Measurements from ENCODE around the gene NSUN3. TPM values are rescaled to one million over a fixed set of nuclear protein-coding genes. Genes with fewer than 3 reads are reported as not detected.

NSUN3 gene
- total and polyA plus RNA-seq, 2 donors (not counting 3 experiments of a cell fraction or from before 2014, with no cell fraction given): 3.4 to 10.7 TPM

GRCh38 chr3:94092086-94092485, 29.2 kb downstream of the NSUN3 start:
- intact Hi-C loops (cut with micrococcal nuclease): no loop called here
- dilution Hi-C loops (cut with MboI; ENCODE audit: extremely low pct_ligation_motif_present, low sequenced_read_pairs): no loop called here
- ChIA-PET POLR2A (no interaction called here), CTCF (interaction anchor here (0.9 kb wide), 1 partner anchor 10 kb away, joined by 3 read pairs; no protein-coding TSS in a partner anchor)
- Histone ChIP-seq H3K4me1 (ENCODE audit: control insufficient read depth, extremely low read depth, insufficient read depth, low read length) (no peaks in the 10 kb centered on the region), H3K9me1 (replicated peaks; ENCODE audit: control insufficient read depth, extremely low read depth, insufficient read depth, low read length) (no peaks in the 10 kb centered on the region), H2AFZ (ENCODE audit: low read depth, low read length) (no peak overlapping the region), H3K27me3 (ENCODE audit: control insufficient read depth in 2 of 2, insufficient read depth in 2 of 2, low read length in 2 of 2) (no peaks in the 10 kb centered on the region), H3K4me3 (replicated peaks in 1 of 3; ENCODE audit: insufficient read depth in 1 of 3, low read depth in 1 of 3, low read length in 3 of 3) (no peak overlapping the region), H3K27ac (ENCODE audit: insufficient read depth, low read depth, low read length) (no peak overlapping the region), H3K36me3 (ENCODE audit: control insufficient read depth in 2 of 2, extremely low read depth in 1 of 2, insufficient read depth in 2 of 2, low read length in 2 of 2) (peaks cover 0 to 8% of the 10 kb centered on the region in 2 experiments), H4K20me1 (replicated peaks; ENCODE audit: control insufficient read depth, extremely low read depth, insufficient read depth, low read length) (no peaks in the 10 kb centered on the region), H3K9ac (replicated peaks; ENCODE audit: extremely low read depth, insufficient read depth, low read length) (no peak overlapping the region), H3K9me3 (replicated peaks; ENCODE audit: control insufficient read depth, insufficient read depth, low read length) (no peaks in the 10 kb centered on the region), H3K79me2 (ENCODE audit: control insufficient read depth, insufficient read depth, low read length) (no peaks in the 10 kb centered on the region), H3K4me2 (ENCODE audit: insufficient read depth, low read length) (no peak overlapping the region)
- FAIRE-seq (no peak), DNase-seq (ENCODE audit: low read depth, low spot score) (no peak)
- BruUV-seq (replicated peaks): no TSS peak
- TF ChIP-seq JUN (IDR thresholded peaks at IDR 0.05; ENCODE audit: borderline replicate concordance, insufficient read depth, insufficient read length, low read depth): no peak

- no peaks in the 10 kb centered on the region for H3K9me3 ChIP-seq (replicated peaks; ENCODE audit: control insufficient read depth, insufficient read depth, low read length)
- no peaks in the 10 kb centered on the region for H4K20me1 ChIP-seq (replicated peaks; ENCODE audit: control insufficient read depth, extremely low read depth, insufficient read depth, low read length)
- POLR2A ChIA-PET: no interaction called here
- no peak overlapping the region for H3K27ac ChIP-seq (ENCODE audit: insufficient read depth, low read depth, low read length)
- peaks cover 1% of the 10 kb centered on the region for H3K4me1 ChIP-seq (ENCODE audit: control insufficient read depth, extremely low read depth, insufficient read depth, low read length)
- no peak overlapping the region for H3K4me2 ChIP-seq (ENCODE audit: insufficient read depth, low read length)
- peaks cover 0 to 8% of the 10 kb centered on the region in 2 experiments for H3K36me3 ChIP-seq (ENCODE audit: control insufficient read depth in 2 of 2, extremely low read depth in 1 of 2, insufficient read depth in 2 of 2, low read length in 2 of 2)
- CTCF ChIA-PET: no interaction called here
- H3K9ac ChIP-seq (replicated peaks; ENCODE audit: extremely low read depth, insufficient read depth, low read length): no peak overlapping the region
- intact Hi-C loops (cut with micrococcal nuclease) (no loop called here), dilution Hi-C loops (cut with MboI; ENCODE audit: extremely low pct_ligation_motif_present, low sequenced_read_pairs) (no loop called here)
- H3K27me3 ChIP-seq (ENCODE audit: control insufficient read depth in 2 of 2, insufficient read depth in 2 of 2, low read length in 2 of 2): no peaks in the 10 kb centered on the region
- TF ChIP-seq EZH2 (IDR thresholded peaks at IDR 0.05; ENCODE audit: borderline replicate concordance, low read depth, low read length, severe bottlenecking) (no peak), CTCF (IDR thresholded peaks at IDR 0.05; ENCODE audit: extremely low read depth in 1 of 2, insufficient read depth in 1 of 2, low read depth in 1 of 2, low read length in 2 of 2) (no peak), POLR2A (IDR thresholded peaks at IDR 0.05; ENCODE audit: low read depth, low read length) (no peak), FOS (IDR thresholded peaks at IDR 0.05; ENCODE audit: borderline replicate concordance, insufficient read depth, low read length) (no peak), MAX (IDR thresholded peaks at IDR 0.05; ENCODE audit: insufficient read depth, insufficient read length) (no peak)
- DNase-seq (ENCODE audit: low read depth, low spot score): no peak
- no peak overlapping the region for H2AFZ ChIP-seq (ENCODE audit: low read depth, low read length)
- H3K4me3 ChIP-seq (replicated peaks in 1 of 3; ENCODE audit: insufficient read depth in 1 of 3, low read depth in 1 of 3, low read length in 3 of 3): no peak overlapping the region
- no peaks in the 10 kb centered on the region for H3K79me2 ChIP-seq (ENCODE audit: control insufficient read depth, insufficient read depth, low read length)
- H3K9me1 ChIP-seq (replicated peaks; ENCODE audit: control insufficient read depth, extremely low read depth, insufficient read depth, low read length): no peaks in the 10 kb centered on the region
- no peak for FAIRE-seq
- BruUV-seq (replicated peaks): no TSS peak
These were observed 30.3 kb downstream of the NSUN3 start for GRCh38 chr3:94093151-94093550.

Data from endothelial cell of umbilical vein (primary cell).